Kidney capillary endothelial cell (primary cell): Measurements from ENCODE around the gene MYOM1.
"Not testable (repeated sequence)": the region's sequence is repeated elsewhere in the genome, so short reads cannot be mapped to it uniquely, and the experiment has no call there.

Source experiments
- DNase-seq: peaks from one replicate; pipeline ENCODE4 v3.0.0-alpha.2; 2018; ENCODE audit warnings: low spot score

The MYOM1 gene

DNA sequence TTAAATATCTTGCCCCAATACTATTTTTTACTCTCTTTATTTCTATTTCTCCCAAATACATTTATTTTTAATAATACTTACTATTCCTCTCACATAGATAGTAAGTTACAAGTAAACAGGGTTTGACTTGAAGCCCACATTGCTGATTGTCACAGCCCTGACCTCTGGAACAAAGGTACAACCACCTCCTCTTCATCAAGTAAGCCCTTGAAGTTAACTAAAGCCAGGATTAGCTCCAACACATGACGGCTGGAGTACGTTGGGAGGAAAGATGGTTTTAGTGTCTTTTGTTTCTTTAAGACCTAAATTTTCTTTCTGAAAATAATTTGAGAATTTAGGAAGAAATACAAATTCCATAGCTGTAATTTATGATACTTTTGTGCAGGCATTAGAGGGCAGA is 949 bp downstream of the MYOM1 start:
- DNase-seq = no peak

DNA sequence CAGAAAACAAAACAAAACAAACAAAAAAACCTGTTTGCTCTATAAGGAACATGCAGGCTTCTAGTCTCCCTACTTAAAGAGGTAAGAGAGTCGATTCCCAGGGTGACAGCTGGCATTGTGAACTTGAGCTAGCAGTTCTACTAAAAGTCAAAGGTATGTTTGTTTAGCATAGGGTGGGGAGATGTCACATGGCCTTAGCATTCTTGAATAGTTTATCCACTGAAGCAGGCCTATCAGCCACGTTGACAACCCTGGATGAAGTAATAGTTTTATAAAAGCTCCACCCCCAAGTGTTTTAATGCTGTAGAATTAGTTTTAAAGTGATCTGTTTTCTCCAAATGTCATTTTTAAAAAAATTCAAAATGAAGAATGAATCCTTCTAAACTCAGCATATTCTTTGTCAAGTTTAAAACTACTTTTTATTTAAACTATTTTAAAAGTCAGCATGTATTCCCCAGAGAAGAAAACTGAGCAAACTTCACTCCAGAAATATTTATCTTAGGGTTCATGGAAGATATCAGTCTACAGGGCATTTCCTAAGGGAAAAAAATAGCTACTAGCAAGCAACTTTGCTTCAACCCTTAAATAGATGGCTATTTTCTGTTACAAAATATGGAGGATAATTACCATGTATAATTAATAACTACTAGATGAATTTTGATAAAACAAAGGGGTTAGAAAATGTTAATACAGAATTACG is 1.7 kb downstream of the MYOM1 start:
- DNase-seq = no peak

DNA sequence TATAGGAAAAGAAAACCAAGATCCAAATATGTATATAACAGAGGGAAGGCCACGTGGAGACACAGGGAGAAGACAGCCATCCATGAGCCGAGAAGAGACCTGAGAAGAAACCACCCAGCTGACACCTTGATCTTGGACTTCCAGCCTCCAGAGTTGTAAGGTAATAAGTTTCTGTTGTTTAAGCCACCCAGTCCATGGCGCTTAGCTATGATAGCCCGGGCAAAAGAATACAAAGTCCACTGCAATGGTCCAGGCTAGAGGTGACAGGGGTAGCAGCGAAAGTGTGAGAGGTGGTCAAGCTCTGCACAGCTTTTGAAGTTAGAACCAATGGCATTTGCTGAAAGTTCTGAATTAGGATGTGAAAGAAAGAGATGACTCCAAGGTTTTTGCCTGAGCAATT is 2.8 kb downstream of the MYOM1 start:
- no peak for DNase-seq

DNA sequence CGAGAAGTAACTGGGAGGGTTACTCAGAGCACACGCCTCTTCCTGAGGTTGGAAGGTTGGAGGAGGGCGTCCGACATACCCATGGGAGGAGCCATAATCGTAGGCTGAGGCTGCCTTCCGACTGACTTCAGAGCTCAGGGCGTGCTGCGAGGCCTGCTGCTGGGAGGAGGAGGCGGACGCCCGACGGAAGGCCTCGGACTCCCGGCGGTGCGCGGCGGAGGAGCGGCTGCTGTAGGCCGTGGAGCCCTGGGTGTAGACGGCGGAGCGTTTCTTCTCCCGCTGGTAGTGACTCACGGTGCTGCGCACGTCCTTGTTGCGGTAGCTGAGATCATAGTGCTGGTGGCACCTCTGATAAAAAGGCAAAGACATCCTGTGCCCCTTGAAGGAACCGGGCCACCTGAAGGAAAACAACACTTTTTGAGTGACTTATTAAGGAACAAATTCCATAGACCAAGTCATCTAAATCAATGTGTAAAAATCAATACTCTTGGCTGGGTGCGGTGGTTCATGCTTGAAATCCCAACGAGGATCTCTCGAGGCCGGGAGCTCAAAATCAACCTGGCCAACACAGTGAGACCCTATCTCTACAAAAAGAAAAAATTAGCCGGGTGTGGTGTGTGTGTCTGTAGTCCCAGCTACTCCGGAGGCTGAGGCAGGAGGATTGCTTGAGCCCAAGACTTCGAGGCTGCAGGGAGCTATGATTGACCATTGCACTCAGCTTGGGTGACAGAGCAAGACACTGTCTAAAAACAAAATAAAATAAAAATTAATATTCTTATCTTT is 4.7 kb downstream of the MYOM1 start:
- no peak for DNase-seq

DNA sequence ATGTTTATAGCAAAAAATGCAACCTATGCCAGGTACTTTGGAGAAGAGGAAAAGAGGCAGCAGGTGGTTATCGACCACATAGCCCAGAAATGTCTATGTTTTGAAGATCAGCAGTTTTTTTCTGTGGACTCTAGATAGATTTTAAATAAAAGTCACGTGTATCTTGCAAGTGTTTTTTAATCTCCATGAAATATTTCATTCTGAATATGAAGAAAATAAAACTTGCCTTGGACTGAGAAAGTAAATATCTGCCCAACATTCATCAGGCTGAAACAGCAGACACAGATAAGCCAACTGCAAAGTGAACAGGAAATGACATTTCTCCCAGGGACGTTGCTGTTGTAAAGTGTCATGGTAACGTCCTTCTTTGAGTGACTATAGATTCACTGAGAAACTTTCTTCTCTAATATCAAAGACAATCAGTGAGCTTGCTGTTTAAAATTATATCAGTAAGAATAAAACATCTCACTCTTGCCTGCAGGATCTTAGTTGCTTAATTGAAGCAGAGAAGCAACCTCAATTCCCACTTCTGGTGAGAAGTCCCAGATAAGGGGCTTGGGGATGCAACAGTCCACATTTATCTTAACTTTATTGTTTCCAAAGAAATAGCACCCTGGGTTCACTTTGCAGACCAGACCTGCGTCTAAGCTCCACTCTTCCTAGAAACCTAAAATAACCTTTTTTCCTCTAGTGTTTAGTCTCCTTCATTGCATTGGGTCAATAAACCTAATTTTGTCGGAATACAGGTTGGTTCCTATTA is 6.3 kb downstream of the MYOM1 start:
- DNase-seq = peak; percentile 26

DNA sequence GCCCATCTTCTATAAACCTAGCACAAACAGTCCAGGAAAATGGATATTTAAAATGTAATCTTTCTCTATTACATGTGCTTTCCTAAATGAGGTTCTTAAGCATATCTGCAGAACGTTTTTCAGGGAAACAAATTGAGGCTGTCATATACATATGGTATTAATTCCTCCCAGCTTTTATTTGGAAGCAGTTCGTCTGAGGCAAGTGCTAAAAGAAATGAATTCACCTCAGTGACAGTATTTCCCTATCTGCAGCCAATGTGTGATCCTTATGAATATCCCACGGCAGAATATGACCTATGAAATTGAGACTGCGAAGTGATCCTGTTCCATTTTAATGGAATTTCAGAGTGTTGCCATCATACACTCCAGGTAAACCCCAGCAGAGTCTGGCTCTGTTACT is 7.1 kb downstream of the MYOM1 start:
- no peak for DNase-seq

DNA sequence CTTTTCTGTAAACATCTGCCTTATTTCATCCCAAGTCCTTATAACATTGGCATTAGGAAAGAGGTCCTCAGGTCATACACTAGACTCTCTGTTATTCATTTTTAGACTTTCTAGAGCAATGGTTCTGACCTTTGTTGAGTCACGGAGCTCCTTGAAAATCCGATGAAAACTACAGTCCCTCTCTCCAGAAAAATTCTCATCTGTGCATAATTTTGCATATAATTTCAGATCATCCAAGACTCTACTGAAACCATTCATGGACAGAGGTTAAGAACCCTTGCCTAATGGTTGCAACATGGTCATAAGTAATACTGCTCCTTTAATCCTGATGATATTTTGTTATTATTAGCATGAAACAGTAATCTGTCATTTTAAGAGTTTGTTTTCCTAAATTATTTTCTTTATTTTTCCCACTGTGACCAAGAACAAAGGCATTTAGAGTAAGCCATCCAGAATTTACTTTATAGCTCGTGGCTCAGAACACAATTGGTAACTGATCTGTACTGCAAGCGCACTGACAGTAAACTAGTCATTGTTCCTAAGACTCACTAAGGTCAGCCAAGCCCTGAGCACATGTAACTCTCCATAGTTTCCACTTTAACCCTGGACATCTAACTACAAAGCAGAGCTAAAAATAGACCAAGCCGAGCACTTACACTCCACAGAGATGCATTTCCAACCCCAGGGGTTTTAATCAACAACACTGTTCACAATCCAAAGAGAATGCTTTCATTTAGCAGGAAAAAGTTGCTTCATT is 8.4 kb downstream of the MYOM1 start:
- DNase-seq = no peak

DNA sequence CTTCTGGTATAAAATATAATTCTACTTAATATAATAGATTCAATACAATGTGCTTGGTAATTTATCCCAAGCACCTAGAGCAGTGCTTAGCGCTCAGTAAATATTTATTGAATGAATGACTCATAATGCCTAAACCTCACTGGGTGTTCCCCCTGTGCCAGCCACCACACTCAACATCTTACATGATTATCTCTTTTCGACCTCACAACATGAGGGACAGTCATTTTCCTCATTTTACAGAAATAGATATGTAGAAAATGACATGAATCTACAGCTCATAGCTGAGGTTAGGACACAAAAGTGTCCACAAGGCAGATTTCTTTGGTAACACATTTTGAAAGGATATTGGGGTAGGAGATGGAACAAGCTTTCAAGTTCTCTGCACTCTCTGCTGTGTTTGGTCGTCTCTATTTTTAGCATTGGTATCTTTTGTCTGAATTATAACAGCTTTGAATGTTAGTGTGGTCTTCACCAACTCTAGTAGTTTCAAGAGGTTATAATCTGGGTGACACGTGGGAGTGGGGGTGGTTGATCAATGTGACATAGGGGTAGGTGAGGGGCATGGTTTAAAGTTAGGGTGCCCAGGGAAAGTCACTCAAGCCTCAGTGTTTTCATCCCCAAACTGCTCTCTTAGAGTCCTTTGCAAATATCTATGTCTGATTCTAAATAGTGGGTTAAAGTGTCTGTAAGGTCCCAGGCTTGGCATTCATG is 9.8 kb downstream of the MYOM1 start:
- DNase-seq = no peak

DNA sequence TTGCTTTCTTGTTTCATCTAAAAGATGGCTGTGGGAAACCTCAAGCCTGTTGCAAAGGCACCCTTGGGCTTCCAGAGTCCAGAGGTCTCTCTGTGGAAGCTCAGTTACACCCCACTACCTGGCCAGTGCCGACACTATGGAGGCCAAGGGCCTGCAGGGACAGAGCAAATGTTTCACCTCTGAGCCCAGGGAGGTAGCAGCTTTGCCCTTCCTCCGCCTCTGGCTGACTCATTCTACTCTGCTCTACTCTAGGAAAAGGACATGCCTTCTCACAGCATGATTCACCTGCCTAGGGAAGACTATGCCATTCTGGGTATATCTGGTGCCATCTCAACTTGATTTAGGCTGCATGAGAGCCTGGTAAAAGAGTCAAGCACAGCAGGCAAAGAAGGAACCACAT is 12.2 kb downstream of the MYOM1 start:
- DNase-seq = no peak

DNA sequence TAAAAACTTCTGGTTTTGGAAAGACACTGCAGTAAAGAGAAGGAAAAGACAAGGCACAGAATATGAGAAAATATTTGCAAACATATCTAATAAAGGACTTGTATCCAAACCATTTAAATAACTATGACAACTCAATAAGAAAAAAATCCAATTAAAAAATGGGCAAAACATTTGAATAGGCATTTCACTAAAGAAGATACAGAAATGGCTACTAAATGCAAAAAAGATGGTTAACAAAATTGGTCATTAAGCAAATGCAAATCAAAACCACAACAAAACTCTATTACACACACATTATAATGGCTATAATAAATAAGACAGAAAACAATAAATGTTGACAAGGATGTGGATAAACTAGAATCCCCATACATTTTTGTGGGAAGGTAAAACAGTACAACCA is 14.5 kb downstream of the MYOM1 start:
- no peak for DNase-seq

DNA sequence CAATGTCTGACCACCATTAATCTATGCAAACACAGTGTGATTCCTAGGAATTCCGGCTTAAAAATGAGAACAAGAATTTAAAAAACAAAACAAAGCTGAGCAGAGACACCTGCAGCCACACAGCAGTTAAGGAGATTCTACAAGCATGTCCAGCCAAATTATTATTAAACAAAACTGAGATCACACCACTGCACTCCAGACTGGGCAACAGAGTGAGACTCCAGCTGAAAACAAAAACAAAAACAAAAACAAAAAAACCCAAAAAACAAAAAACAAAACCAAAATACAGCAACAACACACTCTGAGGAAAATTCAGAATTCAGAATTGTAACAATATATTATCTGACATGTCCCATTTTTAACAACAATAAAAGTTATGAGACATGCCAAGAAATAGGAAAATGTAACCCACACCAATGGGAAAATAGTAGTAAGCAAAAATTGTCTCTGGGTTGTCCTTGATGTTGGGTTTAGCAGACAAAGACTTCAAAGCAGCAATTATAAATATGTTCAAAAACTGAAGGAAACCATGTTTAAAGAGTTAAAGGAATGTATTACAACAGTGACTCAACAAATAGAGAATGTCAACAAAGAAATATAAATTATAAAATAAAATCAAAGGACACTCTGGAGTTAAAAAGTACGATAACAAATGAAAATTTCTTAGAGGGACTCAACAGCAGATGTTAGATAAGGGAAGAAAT is 19.7 kb downstream of the MYOM1 start:
- no peak for DNase-seq

DNA sequence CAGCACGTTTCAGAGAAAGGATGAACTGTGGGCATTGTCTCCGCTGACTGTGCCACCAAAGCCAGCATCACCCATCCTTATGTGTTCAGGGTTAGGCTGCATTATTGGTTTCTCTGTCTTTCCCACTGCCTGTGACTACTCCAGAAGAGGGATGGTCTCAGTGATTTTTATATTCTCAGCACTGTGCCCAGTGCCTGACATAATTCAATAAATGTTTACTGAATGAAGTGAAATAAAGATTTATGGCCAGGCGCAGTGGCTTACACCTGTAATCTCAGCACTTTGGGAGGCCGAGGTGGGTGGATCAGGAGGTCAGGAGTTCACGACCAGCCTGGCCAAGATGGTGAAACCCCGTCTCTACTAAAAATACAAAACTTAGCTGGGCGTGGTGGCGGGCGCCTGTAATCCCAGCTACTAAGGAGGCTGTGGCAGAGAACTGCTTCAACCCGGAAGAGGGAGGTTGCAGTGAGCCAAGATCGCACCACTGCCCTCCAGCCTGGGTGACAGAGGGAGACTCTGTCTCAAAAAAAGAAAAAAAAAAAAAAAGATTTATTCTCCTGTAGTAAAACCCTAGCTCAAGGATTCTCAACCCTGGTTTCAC is 21.4 kb downstream of the MYOM1 start:
- not testable (repeated sequence) for DNase-seq

DNA sequence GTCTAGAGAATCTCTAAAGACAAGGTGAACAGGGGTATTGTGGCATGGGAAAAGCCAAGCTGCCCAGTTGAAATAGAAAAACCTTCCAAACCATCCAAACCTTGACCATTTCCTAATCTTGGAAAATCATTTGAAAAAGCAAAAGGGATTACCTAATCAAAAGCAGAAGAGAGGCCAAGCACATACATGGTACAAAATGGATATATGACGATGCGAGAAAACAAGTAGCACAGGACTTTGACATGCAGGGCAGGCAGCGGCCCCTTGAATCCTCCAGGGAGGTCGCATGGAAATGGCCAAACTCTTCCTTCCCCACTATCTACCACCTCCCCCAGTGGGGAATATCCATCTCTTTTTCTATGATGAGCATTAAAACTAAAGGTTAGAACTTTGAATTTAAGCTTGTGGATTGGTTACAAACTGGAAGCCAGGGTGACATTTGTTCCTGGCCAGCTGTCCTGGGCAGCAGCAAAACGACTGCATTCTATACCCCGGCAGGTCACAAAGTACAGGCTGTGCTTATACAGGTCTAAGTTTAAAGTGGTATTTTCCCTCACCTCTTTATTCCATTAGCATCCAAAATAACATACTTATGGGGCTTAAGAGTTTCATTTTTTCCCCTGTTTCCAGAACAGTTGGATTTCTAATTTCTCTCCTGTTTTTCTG is 24.7 kb downstream of the MYOM1 start:
- no peak for DNase-seq

DNA sequence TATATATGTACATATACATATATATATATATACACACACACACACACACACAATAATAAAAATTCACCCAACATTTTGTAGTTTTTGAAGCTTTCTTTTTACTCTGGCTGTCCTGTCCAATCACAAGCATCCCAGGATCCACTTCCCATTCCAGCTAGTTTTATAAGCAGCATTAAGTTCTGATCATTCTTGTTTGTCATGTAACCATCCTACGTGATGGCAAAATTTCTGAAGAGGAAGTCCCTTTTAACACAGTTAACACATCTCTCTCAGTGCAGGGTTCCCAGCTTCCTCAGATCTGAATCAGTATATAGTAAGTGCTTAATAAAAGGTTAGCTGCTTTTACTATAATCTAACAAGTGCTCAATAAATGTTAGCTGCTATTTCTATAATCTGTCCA is 26.4 kb downstream of the MYOM1 start:
- no peak for DNase-seq

DNA sequence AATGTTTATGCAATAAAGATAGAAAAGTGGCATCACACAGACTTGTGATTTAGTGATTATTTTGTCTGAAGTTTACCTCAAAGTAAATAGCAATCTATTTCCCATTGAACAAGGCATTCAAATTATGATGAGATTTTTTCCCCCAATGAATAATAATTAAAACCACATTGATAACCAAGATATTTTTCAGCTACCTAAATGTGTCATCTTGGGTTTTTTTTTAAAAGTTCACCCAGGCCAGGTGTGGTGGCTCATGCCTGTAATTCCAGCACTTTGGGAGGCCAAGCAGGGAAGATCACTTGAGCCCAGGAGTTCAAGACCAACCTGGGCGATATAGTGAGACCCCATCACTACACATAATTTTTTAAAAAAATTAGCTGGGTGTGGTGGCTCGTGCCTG is 27.0 kb downstream of the MYOM1 start:
- DNase-seq = no peak

DNA sequence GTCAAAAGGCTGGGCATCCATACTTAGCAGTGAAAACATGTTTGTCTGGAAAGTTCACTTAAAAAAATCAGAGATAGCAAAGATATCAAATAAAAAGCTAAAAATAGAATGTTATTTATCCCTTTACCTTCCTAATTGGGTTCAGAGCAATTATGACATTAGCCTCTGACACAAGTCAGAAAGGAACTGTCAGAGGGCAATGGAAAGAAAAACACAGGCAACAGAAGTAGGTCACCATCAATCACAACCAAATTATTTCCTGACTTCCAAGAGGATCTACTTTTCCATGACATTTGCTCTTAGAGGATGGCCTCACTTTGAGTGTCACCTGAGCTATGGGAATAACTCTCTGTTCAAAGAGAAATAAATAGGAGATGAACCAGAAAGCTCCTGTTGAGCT is 27.5 kb downstream of the MYOM1 start:
- no peak for DNase-seq

DNA sequence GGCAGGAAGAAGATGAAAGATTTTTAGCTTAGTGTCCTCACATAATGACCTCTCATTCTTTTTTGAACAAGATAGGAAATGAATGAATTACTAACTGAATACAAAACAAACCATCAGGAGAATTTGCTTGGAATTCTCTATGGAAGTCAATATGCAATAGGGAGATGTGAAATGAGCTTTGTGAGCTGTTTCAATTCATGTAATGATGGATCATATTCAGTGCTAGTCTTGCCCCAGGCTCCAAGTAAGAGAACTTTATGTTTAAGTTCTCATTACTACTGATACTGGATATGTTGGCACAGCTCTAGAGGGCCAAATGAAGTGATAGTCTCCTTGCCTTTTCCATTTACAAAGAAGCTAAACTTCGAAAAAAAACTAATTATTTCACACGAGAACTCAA is 29.2 kb downstream of the MYOM1 start:
- DNase-seq = no peak

DNA sequence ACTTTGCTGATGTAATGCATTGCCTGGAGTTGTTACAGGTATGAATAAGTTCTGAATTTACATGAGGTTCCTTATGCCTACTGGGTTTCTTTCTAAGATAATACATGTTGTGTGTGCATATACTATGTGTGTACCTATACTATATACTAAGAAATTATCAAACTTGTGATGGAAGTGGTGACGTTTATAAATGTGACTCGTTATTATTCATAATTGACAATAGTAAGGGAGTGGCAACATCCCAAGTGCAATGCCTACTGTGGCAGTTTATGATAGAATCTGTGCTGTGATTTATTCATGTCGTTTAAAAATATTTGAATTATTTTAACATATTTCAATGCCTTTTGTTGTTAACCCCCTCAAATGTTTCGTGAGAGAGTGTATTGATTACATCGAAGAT is 29.9 kb downstream of the MYOM1 start:
- DNase-seq = no peak

DNA sequence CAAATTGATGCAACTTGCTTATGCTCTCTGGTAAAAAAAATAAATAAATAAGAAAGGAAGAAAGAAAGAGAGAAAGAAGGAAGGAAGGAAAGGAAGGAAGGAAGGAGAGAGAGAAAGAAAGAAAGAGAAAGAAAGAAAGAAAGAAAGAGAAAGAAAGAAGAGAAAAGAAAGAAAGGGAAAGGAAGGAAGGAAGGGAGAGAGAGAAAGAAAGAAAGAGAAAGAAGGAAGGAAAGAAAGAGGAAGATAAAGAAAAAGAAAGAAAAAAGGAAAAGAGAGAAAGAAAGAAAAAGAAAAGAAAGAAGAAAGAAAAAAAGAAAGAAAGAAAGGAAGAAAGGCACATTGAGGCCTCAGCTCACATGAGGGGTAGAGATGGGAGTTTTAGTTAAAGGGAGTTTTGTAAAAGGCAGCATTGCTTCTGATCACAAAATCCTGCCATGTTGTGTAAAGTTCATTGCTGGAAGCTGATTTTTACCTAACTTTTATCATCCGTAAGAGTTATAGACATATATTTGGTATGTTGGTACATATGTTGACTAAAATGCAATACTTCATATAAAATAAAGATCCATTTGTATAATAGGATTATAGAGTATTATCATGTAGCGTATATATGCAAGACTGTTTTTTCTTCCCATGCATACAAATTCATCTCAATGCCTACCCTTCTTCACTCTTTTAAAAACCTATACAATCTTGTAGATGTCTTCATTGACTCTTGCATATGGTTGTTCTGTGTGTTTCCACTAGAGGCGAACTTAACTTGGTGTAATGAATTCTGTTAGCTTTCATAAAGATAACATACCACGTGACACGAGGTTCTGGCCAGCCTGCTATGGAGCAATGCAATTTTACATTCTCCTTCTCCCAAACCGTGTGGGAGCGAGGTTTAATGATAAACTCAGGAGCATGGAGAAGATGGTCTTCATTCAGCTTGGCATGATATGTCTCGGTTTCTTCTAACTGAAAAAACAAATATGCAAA is 32.8 kb downstream of the MYOM1 start:
- no peak for DNase-seq
